ENCODE results near the gene COG3. TPM values are rescaled to one million over a fixed set of nuclear protein-coding genes. Genes with fewer than 3 reads are reported as not detected.

The COG3 gene
- total RNA-seq, 1 experiment from 2014 or later: 23.3 TPM

- Histone ChIP-seq H3K4me3 (ENCODE audit: low read length) (no peak overlapping the region), H4K20me1 (ENCODE audit: insufficient read depth, low read depth, low read length) (no peaks in the 10 kb centered on the region), H2AFZ (ENCODE audit: low read length) (no peak overlapping the region), H3K36me3 (ENCODE audit: insufficient read depth, low read length) (no peaks in the 10 kb centered on the region), H3K4me1 (ENCODE audit: low read length) (no peaks in the 10 kb centered on the region), H3K9me2 (replicated peaks; ENCODE audit: insufficient read depth, low read length) (no peaks in the 10 kb centered on the region), H3K79me2 (ENCODE audit: low read length) (no peaks in the 10 kb centered on the region), H3K4me2 (ENCODE audit: low read depth, low read length, poor library complexity, severe bottlenecking) (no peak overlapping the region), H3K9ac (ENCODE audit: low read length) (no peak overlapping the region), H3K9me3 (ENCODE audit: low read length) (no peaks in the 10 kb centered on the region), H3K27ac (ENCODE audit: low read length) (no peak overlapping the region), H3K27me3 (ENCODE audit: low read length) (no peaks in the 10 kb centered on the region)
- no peak for DNase-seq
Measured at GRCh38 chr13:45439781-45440462, 24.8 kb upstream of the COG3 start.

- Histone ChIP-seq H3K9me2 (replicated peaks; ENCODE audit: insufficient read depth, low read length) (no peaks in the 10 kb centered on the region), H3K4me1 (ENCODE audit: low read length) (no peaks in the 10 kb centered on the region), H3K9me3 (ENCODE audit: low read length) (no peaks in the 10 kb centered on the region), H2AFZ (ENCODE audit: low read length) (no peak overlapping the region), H3K4me3 (ENCODE audit: low read length) (no peak overlapping the region), H3K9ac (ENCODE audit: low read length) (no peak overlapping the region), H3K79me2 (ENCODE audit: low read length) (no peaks in the 10 kb centered on the region), H3K36me3 (ENCODE audit: insufficient read depth, low read length) (no peaks in the 10 kb centered on the region), H3K4me2 (ENCODE audit: low read depth, low read length, poor library complexity, severe bottlenecking) (no peak overlapping the region), H3K27ac (ENCODE audit: low read length) (no peak overlapping the region), H4K20me1 (ENCODE audit: insufficient read depth, low read depth, low read length) (no peaks in the 10 kb centered on the region), H3K27me3 (ENCODE audit: low read length) (no peaks in the 10 kb centered on the region)
- DNase-seq: no peak
Measured at GRCh38 chr13:45441633-45442032, 23.1 kb upstream of the COG3 start.

GRCh38 chr13:45445053-45445452 is 19.7 kb upstream of the COG3 start:
- Histone ChIP-seq H2AFZ (ENCODE audit: low read length) (no peak overlapping the region), H3K4me1 (ENCODE audit: low read length) (no peaks in the 10 kb centered on the region), H4K20me1 (ENCODE audit: insufficient read depth, low read depth, low read length) (no peaks in the 10 kb centered on the region), H3K27ac (ENCODE audit: low read length) (no peak overlapping the region), H3K4me3 (ENCODE audit: low read length) (no peak overlapping the region), H3K4me2 (ENCODE audit: low read depth, low read length, poor library complexity, severe bottlenecking) (no peak overlapping the region), H3K9me3 (ENCODE audit: low read length) (no peaks in the 10 kb centered on the region), H3K36me3 (ENCODE audit: insufficient read depth, low read length) (no peaks in the 10 kb centered on the region), H3K79me2 (ENCODE audit: low read length) (no peaks in the 10 kb centered on the region), H3K27me3 (ENCODE audit: low read length) (no peaks in the 10 kb centered on the region), H3K9ac (ENCODE audit: low read length) (no peak overlapping the region), H3K9me2 (replicated peaks; ENCODE audit: insufficient read depth, low read length) (no peaks in the 10 kb centered on the region)
- no peak for DNase-seq

- Histone ChIP-seq H3K9ac (ENCODE audit: low read length) (no peak overlapping the region), H3K27me3 (ENCODE audit: low read length) (no peaks in the 10 kb centered on the region), H3K4me1 (ENCODE audit: low read length) (no peaks in the 10 kb centered on the region), H3K9me2 (replicated peaks; ENCODE audit: insufficient read depth, low read length) (no peaks in the 10 kb centered on the region), H3K36me3 (ENCODE audit: insufficient read depth, low read length) (no peaks in the 10 kb centered on the region), H3K79me2 (ENCODE audit: low read length) (no peaks in the 10 kb centered on the region), H2AFZ (ENCODE audit: low read length) (no peak overlapping the region), H4K20me1 (ENCODE audit: insufficient read depth, low read depth, low read length) (no peaks in the 10 kb centered on the region), H3K4me3 (ENCODE audit: low read length) (no peak overlapping the region), H3K9me3 (ENCODE audit: low read length) (no peaks in the 10 kb centered on the region), H3K27ac (ENCODE audit: low read length) (no peak overlapping the region), H3K4me2 (ENCODE audit: low read depth, low read length, poor library complexity, severe bottlenecking) (no peak overlapping the region)
- DNase-seq: no peak
Measured at GRCh38 chr13:45446181-45446580, 18.6 kb upstream of the COG3 start.

- Histone ChIP-seq H3K36me3 (ENCODE audit: insufficient read depth, low read length) (no peaks in the 10 kb centered on the region), H3K9me2 (replicated peaks; ENCODE audit: insufficient read depth, low read length) (no peaks in the 10 kb centered on the region), H2AFZ (ENCODE audit: low read length) (no peak overlapping the region)
Measured at GRCh38 chr13:45447050-45447661, 17.6 kb upstream of the COG3 start.

GRCh38 chr13:45448965-45449559 is 15.7 kb upstream of the COG3 start:
- no peak overlapping the region for H3K9ac ChIP-seq (ENCODE audit: low read length)
- H3K4me3 ChIP-seq (ENCODE audit: low read length): no peak overlapping the region
- H3K79me2 ChIP-seq (ENCODE audit: low read length): no peaks in the 10 kb centered on the region
- no peak overlapping the region for H2AFZ ChIP-seq (ENCODE audit: low read length)
- H3K36me3 ChIP-seq (ENCODE audit: insufficient read depth, low read length): no peaks in the 10 kb centered on the region
- no peaks in the 10 kb centered on the region for H3K27me3 ChIP-seq (ENCODE audit: low read length)
- no peaks in the 10 kb centered on the region for H3K9me2 ChIP-seq (replicated peaks; ENCODE audit: insufficient read depth, low read length)
- DNase-seq: no peak
- no peaks in the 10 kb centered on the region for H4K20me1 ChIP-seq (ENCODE audit: insufficient read depth, low read depth, low read length)
- no peak overlapping the region for H3K27ac ChIP-seq (ENCODE audit: low read length)
- no peaks in the 10 kb centered on the region for H3K9me3 ChIP-seq (ENCODE audit: low read length)
- H3K4me1 ChIP-seq (ENCODE audit: low read length): no peaks in the 10 kb centered on the region
- no peak overlapping the region for H3K4me2 ChIP-seq (ENCODE audit: low read depth, low read length, poor library complexity, severe bottlenecking)

More at GRCh38 chr13:45447050-45447661, 17.6 kb upstream of the COG3 start:
- Histone ChIP-seq H3K27me3 (ENCODE audit: low read length) (no peaks in the 10 kb centered on the region), H3K4me3 (ENCODE audit: low read length) (no peak overlapping the region), H3K4me1 (ENCODE audit: low read length) (no peaks in the 10 kb centered on the region), H4K20me1 (ENCODE audit: insufficient read depth, low read depth, low read length) (no peaks in the 10 kb centered on the region), H3K79me2 (ENCODE audit: low read length) (no peaks in the 10 kb centered on the region), H3K9me3 (ENCODE audit: low read length) (no peaks in the 10 kb centered on the region), H3K27ac (ENCODE audit: low read length) (no peak overlapping the region), H3K4me2 (ENCODE audit: low read depth, low read length, poor library complexity, severe bottlenecking) (no peak overlapping the region), H3K9ac (ENCODE audit: low read length) (no peak overlapping the region)
- DNase-seq: no peak

- Histone ChIP-seq H2AFZ (ENCODE audit: low read length) (no peak overlapping the region), H3K4me3 (ENCODE audit: low read length) (no peak overlapping the region), H4K20me1 (ENCODE audit: insufficient read depth, low read depth, low read length) (no peaks in the 10 kb centered on the region), H3K9ac (ENCODE audit: low read length) (no peak overlapping the region), H3K27ac (ENCODE audit: low read length) (no peak overlapping the region), H3K36me3 (ENCODE audit: insufficient read depth, low read length) (no peaks in the 10 kb centered on the region), H3K9me3 (ENCODE audit: low read length) (no peaks in the 10 kb centered on the region), H3K4me1 (ENCODE audit: low read length) (no peaks in the 10 kb centered on the region), H3K79me2 (ENCODE audit: low read length) (no peaks in the 10 kb centered on the region), H3K27me3 (ENCODE audit: low read length) (no peaks in the 10 kb centered on the region), H3K4me2 (ENCODE audit: low read depth, low read length, poor library complexity, severe bottlenecking) (no peak overlapping the region), H3K9me2 (replicated peaks; ENCODE audit: insufficient read depth, low read length) (no peaks in the 10 kb centered on the region)
- DNase-seq: no peak
Measured at GRCh38 chr13:45451282-45451681, 13.5 kb upstream of the COG3 start.

GRCh38 chr13:45454204-45454603 is 10.5 kb upstream of the COG3 start:
- H3K79me2 ChIP-seq (ENCODE audit: low read length): no peaks in the 10 kb centered on the region
- no peak overlapping the region for H3K4me3 ChIP-seq (ENCODE audit: low read length)
- DNase-seq: no peak
- no peak overlapping the region for H3K9ac ChIP-seq (ENCODE audit: low read length)
- H4K20me1 ChIP-seq (ENCODE audit: insufficient read depth, low read depth, low read length): no peaks in the 10 kb centered on the region
- no peak overlapping the region for H2AFZ ChIP-seq (ENCODE audit: low read length)
- H3K4me1 ChIP-seq (ENCODE audit: low read length): no peaks in the 10 kb centered on the region
- H3K27me3 ChIP-seq (ENCODE audit: low read length): peaks cover 3% of the 10 kb centered on the region; the same call in 1 of the 2 replicates
- no peaks in the 10 kb centered on the region; the same call in 1 of the 2 replicates for H3K36me3 ChIP-seq (ENCODE audit: insufficient read depth, low read length)
- no peak overlapping the region for H3K4me2 ChIP-seq (ENCODE audit: low read depth, low read length, poor library complexity, severe bottlenecking)
- H3K27ac ChIP-seq (ENCODE audit: low read length): no peak overlapping the region
- H3K9me3 ChIP-seq (ENCODE audit: low read length): peaks cover 4% of the 10 kb centered on the region; the same call in 1 of the 2 replicates
- H3K9me2 ChIP-seq (replicated peaks; ENCODE audit: insufficient read depth, low read length): no peaks in the 10 kb centered on the region
